Activated CD8-positive, alpha-beta memory T cell treated with anti-CD3 and anti-CD28 coated beads for 48 hours (primary cell): Measurements from ENCODE around the gene FAIM.
"Not testable (repeated sequence)": the region's sequence is repeated elsewhere in the genome, so short reads cannot be mapped to it uniquely, and the experiment has no call there.

Experiments used
- DNase-seq, 3 experiments: peaks; one replicate each; pipeline ENCODE4 v3.0.0-alpha.2; 2020; ENCODE audit warnings: low read depth in 2 of 3, low spot score in 2 of 3

FAIM gene

GRCh38 chr3:138608322-138609135 is at the start of gene FAIM:
TSS of gene FAIM (plus strand) at chr3:138608771. CDS start at chr3:138619727, 10,956 bp downstream.
- peak; percentile 37 to 59 (median 38) for DNase-seq

GRCh38 chr3:138559134-138559533 is 49.4 kb upstream of the FAIM start:
- no peak for DNase-seq

DNA sequence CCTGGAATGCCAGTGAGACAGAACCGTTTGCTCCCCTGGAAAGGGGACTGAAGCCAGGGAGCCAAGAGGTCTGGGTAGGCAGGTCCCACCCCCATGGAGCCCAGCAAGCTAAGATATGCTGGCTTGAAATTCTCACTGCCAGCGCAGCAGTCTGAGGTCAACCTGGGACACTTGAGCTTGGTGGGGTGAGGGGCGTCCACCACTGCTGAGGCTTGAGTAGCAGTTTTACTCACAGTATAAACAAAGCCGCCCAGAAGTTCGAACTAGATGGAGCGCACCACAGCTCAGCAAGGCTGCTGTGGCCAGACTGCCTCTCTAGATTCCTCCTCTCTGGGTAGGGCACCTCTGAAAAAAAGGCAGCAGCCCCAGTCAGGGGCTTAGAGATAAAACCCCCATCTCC is 48.1 kb upstream of the FAIM start:
- no peak for DNase-seq

GRCh38 chr3:138562902-138563301 is 45.7 kb upstream of the FAIM start:
- not testable (repeated sequence) for DNase-seq

GRCh38 chr3:138566293-138566692 is 42.3 kb upstream of the FAIM start:
- DNase-seq: not testable (repeated sequence)

DNA sequence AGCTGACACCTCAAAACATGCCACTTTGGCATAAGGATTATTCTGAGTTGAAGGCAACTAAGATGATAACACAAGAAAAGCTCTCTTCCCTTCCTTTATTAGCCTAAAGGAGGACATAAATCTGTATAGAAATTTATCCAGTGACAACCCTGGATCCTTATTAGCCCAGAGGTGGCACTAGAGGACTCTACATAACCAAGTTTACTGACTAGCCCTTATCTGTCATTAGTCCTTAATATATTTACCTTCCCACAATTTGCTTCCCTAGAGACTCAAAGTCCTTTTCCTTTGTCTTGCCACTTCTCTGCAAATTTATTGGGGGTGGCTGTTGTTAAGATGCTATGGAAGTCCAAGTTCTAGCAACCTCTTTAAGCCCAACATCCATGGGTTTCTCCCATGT is 41.2 kb upstream of the FAIM start:
- no peak for DNase-seq

DNA sequence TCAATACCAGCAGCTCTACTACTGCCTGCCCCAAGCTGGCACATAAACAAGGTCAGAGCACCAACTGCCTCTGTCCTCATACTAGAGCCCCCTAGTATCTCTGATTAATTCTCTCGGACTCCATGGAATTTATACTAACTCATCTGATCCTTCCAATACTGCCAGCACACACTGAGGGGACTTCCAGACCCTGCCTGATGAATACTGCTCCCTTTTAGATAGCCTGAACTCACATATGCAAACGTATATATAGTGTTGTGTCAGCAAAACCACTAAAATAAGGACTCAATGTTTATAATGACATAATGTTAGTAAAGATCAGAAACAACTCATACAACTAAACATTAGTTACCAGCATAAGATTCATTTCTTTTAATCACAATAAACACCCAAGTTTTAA is 39.5 kb upstream of the FAIM start:
- no peak for DNase-seq

DNA sequence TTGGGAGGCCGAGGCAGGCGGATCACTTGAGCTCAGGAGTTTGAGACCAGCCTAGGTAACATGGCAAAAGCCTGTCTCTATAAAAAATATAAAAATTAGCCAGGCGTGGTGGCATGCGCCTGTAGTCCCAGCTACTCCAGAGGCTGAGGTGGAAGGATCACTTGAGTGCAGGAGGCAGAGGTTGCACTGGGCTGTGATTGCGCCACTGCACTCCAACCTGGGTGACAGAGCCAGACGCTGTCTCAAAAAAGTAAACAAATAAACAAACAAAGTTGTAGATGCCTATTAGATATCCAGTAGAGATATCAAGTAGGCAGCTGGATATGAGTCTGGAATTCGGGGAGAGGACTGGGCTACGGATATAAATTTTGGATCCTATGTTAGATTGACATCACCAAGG is 38.9 kb upstream of the FAIM start:
- not testable (repeated sequence) for DNase-seq

GRCh38 chr3:138573138-138573537 is 35.4 kb upstream of the FAIM start:
- no peak for DNase-seq

DNA sequence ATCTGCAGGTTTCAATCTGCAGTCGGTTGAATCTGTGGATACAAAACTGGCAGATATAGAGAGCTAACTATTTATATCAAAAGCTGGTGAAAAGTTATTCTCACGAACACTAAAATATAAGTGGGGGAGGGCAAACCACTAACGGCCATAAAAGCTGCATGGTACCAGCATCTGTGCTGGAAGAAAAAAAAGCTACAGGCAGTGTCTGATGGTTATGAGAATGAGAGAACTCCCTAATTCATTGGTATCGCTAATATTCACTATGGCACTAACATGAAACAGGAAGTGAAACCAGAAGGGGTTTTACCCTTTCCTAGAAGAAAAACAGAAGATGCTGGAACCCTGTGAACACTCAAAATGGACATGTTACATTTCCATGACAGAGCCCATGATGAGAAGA is 30.4 kb upstream of the FAIM start:
- DNase-seq: no peak

- no peak for DNase-seq
Measured at GRCh38 chr3:138578961-138579574, 29.5 kb upstream of the FAIM start.

DNA sequence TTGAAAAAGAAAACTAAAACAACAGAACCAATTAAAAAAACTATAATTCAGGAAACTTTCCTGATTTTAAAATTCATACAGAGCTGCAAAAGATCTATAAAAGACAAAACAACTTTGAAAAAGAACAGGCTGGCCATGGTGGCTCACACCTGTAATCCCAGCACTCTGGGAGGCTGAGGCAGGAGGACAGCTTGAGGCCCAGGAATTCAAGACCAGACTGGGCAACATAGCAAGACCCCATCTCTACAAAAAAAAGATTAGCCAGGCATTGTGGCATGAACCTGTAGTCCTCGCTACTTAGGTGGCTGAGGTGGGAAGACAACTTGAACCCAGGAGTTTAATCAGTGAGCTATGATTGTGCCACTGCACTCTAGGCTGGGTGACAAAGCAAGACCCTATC is 21.2 kb upstream of the FAIM start:
- no peak for DNase-seq

DNA sequence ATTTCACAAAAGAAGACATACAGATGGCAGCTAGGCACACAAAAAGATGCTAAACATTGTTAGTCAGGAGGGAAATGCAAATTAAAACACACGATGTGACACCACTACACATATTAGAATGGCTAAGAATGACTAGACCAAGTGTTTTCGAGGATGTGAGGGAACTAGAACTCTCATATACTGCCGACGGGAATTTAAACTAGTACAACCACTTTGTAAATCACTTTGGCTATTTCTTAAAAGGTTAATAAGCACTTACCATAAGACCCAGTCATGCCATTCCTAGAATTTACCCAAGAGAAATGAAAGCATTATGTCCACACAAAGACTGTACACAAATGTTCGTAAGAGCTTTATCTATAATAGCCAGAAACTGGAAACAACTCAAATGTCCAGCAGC is 20.1 kb upstream of the FAIM start:
- no peak for DNase-seq

DNA sequence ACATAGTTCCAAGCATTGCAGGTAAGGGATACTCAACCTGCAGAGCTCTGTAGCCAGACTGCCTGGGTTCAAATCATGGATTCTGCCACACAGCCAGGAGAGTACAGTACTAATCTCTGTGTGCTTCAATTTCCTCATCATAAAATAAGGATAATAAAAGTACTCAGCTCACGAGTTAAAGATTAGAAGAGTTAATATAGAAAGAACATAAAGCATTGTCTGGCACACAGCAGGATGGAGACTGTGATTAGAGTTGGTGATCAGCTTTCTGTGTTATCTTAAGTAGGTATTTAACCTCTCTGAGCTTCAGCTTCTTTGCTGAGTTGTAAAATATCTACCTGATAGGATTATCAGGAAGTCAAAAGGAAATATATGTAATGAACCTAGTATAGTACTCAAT is 17.2 kb upstream of the FAIM start:
- DNase-seq: no peak

DNA sequence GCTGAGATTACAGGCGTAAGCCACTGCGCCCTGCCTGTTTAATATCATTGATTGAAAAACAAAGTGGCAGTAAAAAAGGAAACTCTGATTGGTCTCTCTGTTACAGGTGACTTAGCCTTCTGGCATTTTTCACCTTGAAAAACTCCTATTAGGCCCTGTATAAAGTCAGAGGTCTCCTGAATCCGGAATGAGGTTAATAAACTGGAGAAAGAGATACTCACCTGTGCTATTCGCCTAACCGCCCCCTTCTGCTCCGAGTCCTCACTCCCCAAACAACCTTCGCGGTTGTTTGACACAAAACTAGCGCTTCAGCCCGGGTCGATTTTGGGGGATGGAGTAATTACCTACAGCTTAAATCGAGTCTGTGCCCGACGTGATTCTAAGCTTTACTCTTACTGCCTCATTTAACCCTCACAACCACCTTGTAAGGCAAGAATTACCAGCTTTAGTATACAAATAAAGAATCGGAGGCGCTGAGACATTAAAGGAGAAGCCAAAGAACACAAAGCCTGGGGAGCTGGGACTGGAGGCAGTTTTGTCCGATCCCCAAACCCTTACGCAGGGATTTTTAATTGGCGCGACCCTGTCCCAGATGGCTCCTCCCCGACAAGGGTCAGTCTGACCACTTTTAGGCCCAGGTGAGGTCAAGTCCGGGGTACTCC is 15.0 kb upstream of the FAIM start:
- DNase-seq: no peak

GRCh38 chr3:138594150-138594934 is 14.2 kb upstream of the FAIM start, which contains the start of gene CEP70:
TSS of gene CEP70 (minus strand) at chr3:138594260. CDS start at chr3:138572927, 21,333 bp downstream.
- peak; percentile 64 to 75 (median 72) for DNase-seq

DNA sequence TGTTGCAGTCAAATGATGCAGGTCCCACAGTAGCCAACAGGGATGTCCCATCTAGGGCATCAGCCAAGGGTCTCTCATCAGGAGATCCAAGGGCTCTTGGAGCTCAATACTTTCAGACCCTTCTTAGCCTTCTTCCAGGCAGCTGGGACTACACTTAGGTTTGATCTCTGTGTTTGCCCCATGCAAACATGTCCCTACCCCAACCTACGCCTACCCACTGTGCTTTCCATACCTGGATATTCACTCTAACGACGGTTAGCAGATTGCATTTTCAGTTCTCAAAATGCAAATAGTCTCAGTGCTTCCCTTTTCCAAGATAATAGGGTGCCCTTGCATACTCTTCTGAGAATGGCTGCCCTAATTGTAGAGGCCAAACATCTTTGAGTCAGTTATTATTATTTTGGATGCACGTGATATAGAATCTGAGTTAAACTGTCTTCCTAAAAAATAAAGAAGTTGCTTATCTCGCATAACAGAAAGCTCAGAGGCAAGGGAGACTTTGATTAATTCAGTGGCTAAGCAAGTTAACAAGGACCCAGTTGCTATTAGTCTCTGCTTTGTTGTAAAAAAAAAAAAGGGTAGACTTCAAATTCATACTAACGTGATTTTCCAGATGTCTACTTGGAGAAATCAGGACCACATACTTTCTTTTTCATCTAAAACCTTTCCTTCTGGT is 13.5 kb upstream of the FAIM start:
- DNase-seq: no peak

- DNase-seq: not testable (repeated sequence)
Measured at GRCh38 chr3:138597186-138597976, 11.2 kb upstream of the FAIM start.

DNA sequence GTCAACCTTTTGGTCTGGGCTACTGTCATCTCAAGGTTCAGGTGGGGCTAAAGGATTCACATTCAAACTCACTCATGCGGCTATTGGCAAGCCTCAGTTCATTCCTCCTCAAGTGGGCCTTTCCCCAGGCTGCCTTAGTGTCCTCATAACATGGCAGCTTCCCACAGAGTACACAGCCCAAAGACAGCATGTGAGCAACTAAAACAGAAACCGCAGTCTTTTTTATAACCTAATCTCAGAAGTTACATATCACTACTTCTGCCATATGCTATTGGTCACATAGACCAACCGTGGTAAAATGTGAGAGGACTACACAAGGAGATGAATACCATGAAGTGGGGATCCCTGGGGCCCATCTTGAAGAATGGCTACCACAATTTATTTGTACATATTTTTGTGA is 10.0 kb upstream of the FAIM start:
- no peak for DNase-seq
